NCI-H1694 treated with DMSO at 0.1 percent for 48 hours (cell line): Measurements from ENCODE around the gene ST6GAL1.

Experiments
- DNase-seq: peaks from one replicate; lab custom pipeline; 2025; lab: John Stamatoyannopoulos, UW

The ST6GAL1 gene

DNA sequence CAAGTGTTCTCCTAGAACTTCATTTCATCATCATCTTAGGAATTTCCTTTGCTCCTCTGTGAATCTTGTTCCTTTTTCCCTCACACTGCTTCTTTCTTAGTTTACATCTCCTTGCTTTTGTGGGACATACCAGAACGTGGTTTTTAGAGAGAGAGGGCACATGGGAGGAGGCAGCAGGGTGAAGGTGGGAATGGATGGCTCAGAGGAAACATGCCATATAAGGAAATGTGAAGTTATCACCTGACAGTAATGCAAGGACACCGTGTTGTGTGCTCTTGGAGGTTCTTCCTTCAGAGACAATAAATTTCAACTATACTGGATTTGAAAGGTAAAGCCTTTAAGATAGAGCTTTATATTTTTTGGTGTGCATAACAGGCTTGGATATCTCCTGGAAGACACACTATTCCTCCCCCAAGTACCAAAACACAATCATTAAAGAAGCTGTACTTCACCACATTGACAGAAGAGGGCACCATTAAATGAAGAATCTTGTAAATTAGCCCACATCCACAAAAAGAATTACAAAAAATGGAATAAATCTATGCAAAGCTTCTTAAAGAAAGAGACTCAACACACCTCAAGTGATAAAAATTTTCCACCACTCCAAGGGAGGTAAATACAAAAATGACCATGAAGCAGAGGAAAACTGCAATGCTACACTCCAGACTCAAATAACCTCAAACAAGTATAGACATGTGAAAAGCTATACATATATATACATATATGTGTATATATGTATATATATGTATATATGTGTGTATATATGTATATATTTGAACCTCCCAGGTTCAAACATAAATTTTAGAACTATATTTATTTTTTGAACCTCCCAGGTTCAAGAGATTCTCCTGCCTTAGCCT lies 182.8 kb downstream of the ST6GAL1 start:
- no peak for DNase-seq

DNA sequence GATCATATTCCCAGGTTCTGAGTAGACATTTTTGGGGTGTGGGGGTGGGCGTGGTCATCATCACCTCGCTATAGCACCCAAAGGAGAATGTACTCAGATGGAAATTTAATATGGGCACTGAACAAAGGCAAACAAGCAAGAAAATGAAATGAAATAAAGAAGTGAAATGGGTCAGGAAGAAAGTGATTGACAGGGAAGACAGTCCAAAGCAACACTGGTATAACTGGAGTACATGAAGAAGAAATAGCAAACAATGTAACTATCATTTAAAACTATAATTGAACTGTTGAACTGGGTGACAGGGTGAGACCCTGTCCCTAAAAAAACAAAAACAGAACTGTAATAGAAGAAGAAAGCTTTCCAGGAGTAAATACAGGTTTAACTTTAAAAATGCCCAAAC lies 184.2 kb downstream of the ST6GAL1 start:
- no peak for DNase-seq

DNA sequence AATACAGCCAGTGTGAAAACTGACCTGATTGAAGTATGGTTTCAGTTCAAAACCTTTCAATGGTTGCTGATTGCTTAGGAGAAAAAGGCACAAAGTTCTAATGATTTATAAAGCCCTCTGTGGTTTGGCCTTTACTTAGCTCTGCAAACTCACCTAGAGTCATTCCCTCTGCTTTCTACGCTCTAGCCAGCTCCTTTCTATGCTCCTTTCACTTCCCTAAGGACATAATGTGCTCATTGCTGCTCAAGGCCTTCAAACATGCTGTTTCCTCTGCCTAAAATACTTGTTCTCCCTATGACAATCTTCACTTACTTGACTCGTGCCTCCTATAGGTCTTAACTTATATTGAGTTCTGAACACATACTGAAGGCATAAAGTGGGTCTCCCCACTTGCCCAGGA lies 190.0 kb downstream of the ST6GAL1 start:
- no peak for DNase-seq

DNA sequence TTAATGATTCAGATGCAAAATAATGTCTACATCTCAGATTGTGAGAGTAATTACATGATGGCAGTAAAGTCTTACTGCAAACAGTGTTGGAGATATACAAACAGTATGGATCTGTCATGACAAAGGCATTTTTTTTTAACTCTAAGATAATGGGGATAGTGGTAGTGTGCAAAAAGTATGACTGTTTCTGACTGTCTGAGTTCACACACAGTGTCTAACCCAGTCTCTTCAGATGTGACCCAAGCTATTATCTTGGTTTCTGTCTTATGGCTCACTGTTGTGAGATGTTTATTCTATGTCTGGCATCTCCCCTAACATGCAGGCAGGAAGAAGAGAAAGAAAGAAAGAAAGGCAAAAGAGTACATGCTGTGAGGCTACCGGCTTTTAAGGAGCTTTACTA lies 191.9 kb downstream of the ST6GAL1 start:
- DNase-seq = no peak

DNA sequence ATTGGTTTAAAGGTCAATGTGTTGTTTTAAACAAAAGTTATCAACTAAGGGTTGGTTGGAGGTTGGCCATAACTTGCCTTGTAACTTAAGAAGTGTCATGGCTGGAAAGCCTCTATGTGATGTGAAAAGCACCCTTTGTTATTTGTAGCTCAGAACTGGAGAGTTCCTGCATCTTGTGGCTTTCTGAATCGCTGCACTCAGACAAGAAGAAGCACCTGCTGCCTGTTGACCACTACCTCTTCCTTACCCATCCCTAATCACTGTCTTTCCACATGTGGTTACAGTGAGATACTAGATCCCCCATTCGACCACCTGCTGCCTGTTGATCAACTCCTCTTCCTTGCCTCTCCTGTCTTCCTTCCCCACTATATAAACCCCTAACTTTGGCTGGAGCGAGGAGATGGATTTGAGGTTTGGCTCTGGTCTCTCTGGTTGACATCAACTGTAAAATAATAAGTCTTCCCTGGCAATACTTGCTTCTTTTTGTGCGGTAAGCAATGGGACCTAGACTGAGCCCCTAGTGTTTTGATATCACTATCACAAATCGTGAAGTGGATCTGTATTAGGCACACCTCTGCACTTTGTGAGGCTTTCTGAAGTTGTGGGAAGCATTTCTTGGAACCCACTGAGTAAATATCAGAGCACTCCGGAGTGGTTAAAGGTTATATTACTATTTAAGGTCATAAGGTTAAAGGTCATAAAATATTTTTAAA lies 195.1 kb downstream of the ST6GAL1 start:
- no peak for DNase-seq
